Skeletal muscle satellite cell (primary cell): ENCODE measurements around the gene ZMYM4. TPM values are rescaled to one million over a fixed set of nuclear protein-coding genes. Genes with fewer than 3 reads are reported as not detected.
"Not testable (repeated sequence)": the region's sequence is repeated elsewhere in the genome, so short reads cannot be mapped to it uniquely, and the experiment has no call there.

Experiments
- H3K27me3 ChIP-seq: 2 replicates; pipeline ENCODE4 v1.7.0; 2013; ENCODE audit warnings: low read length; ENCODE audit not compliant: control insufficient read depth, insufficient read depth
- H3K36me3 ChIP-seq: 2 replicates; pipeline ENCODE4 v1.7.0; 2013; ENCODE audit warnings: mild to moderate bottlenecking, control low read depth, low read length; ENCODE audit not compliant: insufficient read depth
- H3K4me1 ChIP-seq: 2 replicates; pipeline ENCODE4 v1.7.0; 2013; ENCODE audit warnings: low read length; ENCODE audit not compliant: control insufficient read depth, insufficient read depth
- H3K4me2 ChIP-seq: 2 replicates; pipeline ENCODE4 v1.7.0; 2013; ENCODE audit warnings: mild to moderate bottlenecking, low read length
- H3K4me3 ChIP-seq: 2 replicates; pipeline ENCODE4 v1.7.0; 2013; ENCODE audit warnings: low read length
- H3K9ac ChIP-seq: 2 replicates; pipeline ENCODE4 v1.7.0; 2013; ENCODE audit warnings: mild to moderate bottlenecking, low read depth, low read length, moderate library complexity
- H3K9me3 ChIP-seq: replicated peaks from 2 replicates; pipeline ENCODE4 v1.7.0; 2013; ENCODE audit warnings: mild to moderate bottlenecking, control low read depth, low read length
- total RNA-seq: library from RNA; depleted of rRNA; stranded (reverse); fragments of >200 nt; gene quantifications from 2 replicates; pipeline ENCODE4 v1.2.3, GENCODE V29; 2012; rRNA removed

Gene ZMYM4
- total RNA-seq = 37.4 and 44.4 TPM in 2 replicates

DNA sequence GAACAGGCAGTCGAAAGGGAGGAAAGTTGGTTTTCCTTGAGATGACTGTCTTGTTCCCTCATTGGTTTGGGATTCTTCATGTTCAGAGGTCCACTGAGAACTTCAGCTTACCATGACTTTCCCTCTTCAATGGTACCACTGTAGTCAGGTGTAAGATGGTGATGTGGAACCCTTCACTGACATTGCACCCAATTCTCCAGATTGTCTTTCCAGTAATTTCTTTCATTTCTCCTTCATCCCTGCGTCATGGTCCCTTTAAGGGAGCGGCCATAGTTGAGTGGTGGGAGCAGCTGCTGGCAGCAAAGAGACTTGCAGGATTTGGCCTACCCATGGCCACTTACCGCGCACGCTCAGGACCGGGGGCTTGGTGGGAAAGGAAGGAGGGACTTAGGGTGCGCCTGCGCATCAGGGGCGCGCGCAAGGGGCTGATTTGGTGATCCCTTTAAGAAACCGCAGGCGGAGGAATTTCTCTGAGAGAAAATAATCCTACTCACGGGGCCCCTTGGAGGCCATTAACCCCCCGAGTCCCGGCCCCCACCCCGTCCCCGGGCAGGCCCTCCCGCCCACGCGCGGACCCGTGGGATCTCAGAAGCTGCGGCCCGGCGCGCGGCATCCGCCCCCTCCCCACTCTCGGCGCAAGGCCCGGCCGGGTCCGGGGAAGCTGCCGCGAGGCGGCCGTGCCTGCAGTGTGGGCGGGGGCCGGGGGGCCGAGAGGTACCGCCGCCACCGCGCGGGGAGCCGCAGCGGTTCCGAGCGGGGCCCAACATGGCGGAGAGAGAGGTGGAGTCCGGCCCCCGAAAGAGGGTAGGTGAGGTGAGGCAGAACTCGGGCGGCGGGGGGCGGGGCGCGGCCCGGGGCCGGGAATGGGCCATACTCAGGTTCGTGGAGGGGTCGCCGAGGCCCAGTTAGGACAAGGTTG, at the start of gene ZMYM4:
Gene ZMYM4, plus strand, starts transcription at position 428 of the 919 bp plus-strand sequence. Its CDS starts 338 bp downstream, at position 766.
- Histone ChIP-seq H3K36me3 (no peaks in the 10 kb centered on the region), H3K9ac (peak within 1 kb of the TSS; percentile 93), H3K4me1 (peaks cover 14% of the 10 kb centered on the region), H3K4me2 (peak within 1 kb of the TSS; percentile 88), H3K27me3 (no peaks in the 10 kb centered on the region), H3K4me3 (peak within 1 kb of the TSS; percentile 82), H3K9me3 (no peaks in the 10 kb centered on the region)

DNA sequence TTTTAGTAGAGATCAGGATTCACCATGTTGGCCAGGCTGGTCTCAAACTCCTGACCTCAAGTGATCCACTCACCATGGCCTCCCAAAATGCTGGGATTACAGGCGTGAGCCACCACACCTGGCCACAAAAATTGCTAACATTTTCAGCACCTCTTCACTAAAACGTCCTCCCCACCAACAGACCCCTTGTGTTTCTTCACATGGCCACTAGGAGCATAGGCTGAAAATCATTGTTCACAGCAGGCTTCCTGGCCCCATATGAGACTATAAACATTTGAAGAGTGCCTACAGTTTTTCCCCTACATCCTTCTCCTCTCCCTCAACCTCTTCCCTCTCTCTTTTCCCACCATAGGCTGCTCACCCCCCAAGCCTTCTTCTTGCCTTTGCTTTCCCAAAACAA, 47.5 kb upstream of the ZMYM4 start:
- Histone ChIP-seq H3K4me2 (no peak overlapping the region), H3K36me3 (no peaks in the 10 kb centered on the region), H3K27me3 (no peaks in the 10 kb centered on the region), H3K4me1 (peaks cover 7% of the 10 kb centered on the region), H3K4me3 (no peak overlapping the region), H3K9me3 (no peaks in the 10 kb centered on the region), H3K9ac (no peak overlapping the region)

DNA sequence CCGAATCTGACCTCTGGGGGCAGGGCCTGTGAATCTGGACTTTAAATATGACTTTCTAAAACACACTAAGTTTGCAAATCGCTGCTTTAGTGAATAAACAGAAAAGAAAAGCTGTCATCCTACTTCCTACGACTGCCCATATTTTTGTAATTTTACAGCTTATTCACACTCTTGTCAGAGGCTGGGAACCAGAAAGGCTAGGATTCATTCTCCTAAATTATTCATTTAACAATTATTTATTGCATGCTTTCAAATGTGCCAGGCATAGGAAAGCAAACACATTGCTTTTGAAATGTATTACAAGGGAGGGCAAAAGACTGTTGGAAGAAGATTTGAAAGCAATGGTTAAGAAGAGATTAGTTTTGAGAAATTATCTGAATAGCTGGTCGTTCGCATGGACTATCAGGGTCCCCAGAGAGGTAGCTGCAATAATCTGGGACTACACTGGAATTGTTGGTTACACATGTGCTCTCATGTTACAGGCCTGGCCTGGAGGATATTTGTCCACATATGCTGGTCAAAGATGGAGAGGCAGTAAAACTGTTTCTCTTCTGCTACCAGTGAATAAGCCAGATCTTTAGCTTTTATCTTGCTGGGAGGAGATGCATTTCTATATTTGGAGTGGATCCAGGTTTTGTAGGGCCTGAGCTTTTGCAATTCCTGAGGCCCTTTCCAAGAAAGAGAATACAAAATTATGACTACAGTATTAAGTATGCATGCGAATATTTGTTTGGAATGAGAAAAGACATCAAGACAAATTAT, 46.0 kb upstream of the ZMYM4 start:
- no peak overlapping the region for H3K4me3 ChIP-seq
- H3K9me3 ChIP-seq = no peaks in the 10 kb centered on the region
- H3K4me1 ChIP-seq = peaks cover 7% of the 10 kb centered on the region
- H3K4me2 ChIP-seq = peak overlapping the region; percentile 6
- H3K36me3 ChIP-seq = no peaks in the 10 kb centered on the region
- no peaks in the 10 kb centered on the region for H3K27me3 ChIP-seq
- H3K9ac ChIP-seq = no peak overlapping the region

DNA sequence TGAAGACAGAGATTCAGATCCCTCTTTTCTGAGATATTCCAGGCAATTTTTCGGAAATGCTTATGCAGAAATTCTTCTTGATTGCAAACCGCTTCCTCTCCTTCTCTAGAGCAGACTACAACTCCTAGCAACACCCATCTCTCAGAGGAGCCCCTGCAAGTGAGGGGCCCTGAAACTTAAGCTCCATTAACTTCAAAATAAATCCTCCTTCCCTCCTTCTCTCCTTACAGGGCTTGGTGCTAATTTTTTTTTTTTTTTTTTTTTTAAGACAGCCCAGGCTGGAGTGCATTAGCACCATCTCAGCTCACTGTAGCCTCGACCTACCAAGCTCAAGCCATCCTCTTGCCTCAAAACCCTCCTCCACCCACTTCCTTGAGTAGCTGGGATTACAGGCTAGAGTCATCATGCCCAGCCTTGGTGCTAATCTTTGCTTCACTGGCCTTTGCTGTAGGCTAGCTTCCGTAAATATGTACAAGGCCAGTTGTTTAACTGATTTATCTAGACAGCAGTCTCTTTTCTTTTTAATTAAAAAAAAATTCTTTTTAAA, 45.4 kb upstream of the ZMYM4 start:
- H3K4me3 ChIP-seq = no peak overlapping the region
- H3K27me3 ChIP-seq = no peaks in the 10 kb centered on the region
- no peaks in the 10 kb centered on the region for H3K9me3 ChIP-seq
- no peaks in the 10 kb centered on the region for H3K36me3 ChIP-seq
- H3K4me2 ChIP-seq = no peak overlapping the region
- no peak overlapping the region for H3K9ac ChIP-seq
- peaks cover 7% of the 10 kb centered on the region for H3K4me1 ChIP-seq

DNA sequence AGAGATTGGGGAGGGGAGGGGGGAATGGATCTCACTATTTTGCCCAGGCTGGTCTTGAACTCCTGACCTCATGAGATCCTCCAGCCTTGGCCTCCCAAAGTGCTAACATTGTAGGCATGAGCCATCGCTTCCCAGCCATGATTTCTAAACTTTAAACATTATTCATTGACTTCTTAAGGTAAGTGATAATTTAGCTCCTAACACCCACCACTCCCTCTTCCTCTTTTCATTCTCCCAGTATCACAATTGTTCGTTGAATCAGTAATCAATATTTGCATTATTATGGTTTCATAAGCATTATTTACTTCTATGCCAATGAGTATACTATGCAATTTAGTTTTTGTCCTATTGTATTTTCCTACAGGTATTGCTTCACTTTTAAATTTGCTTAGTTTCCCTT, 42.0 kb upstream of the ZMYM4 start:
- Histone ChIP-seq H3K9me3 (no peaks in the 10 kb centered on the region), H3K27me3 (no peaks in the 10 kb centered on the region), H3K9ac (no peak overlapping the region), H3K4me2 (no peak overlapping the region), H3K36me3 (no peaks in the 10 kb centered on the region), H3K4me3 (no peak overlapping the region), H3K4me1 (peaks cover 7% of the 10 kb centered on the region)

DNA sequence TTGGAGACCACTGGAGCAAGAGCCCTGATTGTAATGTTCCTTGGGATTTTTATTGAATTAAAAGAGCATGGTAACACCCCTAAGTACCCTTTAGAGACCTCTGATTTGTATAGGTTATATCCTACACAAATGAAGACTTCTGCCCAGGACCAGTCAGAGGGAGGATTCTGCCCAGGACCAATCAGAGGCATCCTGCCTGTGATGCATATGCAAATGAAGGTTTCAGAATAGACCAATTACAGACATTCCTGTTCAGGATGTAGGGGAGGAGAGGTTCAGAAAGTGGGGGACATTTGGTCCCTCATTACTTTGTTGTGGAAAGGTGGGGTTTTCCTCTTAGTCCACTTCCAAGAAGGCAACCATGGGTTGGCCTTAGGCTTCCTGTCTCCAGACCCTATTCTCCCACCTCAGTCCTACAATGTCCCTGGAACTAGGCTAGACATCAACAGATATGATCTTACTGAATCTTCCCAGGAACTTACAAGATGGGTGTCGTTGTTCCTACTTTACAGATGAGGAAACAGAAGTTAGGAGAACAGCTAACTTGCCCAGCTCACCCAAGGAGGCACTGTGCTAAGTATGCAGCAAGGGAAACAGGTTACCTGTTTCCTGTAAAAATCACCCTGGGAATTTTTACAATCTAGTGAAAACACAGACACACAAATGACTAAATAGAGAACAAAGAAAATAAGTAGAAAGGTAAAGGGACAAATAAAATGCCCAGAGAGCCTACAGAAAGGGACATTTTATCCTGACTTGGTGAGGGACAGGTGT, 38.7 kb upstream of the ZMYM4 start:
- Histone ChIP-seq H3K4me1 (no peaks in the 10 kb centered on the region), H3K36me3 (no peaks in the 10 kb centered on the region), H3K4me2 (no peak overlapping the region), H3K9ac (no peak overlapping the region), H3K4me3 (no peak overlapping the region), H3K27me3 (no peaks in the 10 kb centered on the region), H3K9me3 (no peaks in the 10 kb centered on the region)

DNA sequence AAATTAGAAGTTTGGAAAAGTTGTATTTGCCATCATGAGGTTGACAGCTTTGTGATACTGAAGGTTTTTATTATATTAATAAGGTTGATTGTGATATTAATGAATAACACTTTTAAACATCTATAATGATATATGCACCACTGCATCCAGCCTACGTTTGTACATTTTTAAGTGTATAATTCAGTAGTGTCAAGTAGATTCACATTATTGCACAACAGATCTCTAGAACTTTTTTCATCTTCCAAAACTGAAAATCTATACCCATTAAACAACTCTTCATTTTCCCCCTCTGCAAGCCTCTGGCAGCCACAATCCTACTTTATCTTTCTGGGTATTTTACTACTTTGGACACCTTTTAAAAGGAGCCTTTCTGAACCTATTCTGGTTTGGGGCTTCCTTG, 37.2 kb upstream of the ZMYM4 start:
- no peaks in the 10 kb centered on the region for H3K9me3 ChIP-seq
- no peaks in the 10 kb centered on the region for H3K36me3 ChIP-seq
- H3K4me1 ChIP-seq = no peaks in the 10 kb centered on the region
- H3K27me3 ChIP-seq = no peaks in the 10 kb centered on the region
- H3K4me2 ChIP-seq = no peak overlapping the region
- H3K9ac ChIP-seq = no peak overlapping the region
- H3K4me3 ChIP-seq = no peak overlapping the region

DNA sequence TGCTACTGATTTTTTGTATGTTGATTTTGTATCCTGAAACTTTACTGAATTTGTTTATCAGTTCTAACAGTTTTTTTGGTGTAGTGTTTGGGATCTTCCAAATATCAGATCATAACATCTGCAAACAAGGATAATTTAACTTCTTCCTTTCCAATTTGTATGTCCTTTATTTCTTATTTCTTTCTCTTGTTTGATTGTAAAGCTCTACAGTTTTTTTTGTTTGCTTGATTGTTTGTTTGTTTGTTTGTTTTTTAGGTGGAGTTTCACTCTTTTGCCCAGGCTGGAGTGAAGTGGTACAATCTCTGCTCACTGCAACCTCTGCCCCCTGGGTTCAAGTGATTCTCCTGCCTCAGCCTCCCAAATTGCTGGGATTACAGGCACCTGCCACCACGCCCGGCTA, 31.7 kb upstream of the ZMYM4 start:
- H3K4me3 ChIP-seq, H3K4me2 ChIP-seq, H3K4me1 ChIP-seq, H3K9ac ChIP-seq, H3K9me3 ChIP-seq, H3K27me3 ChIP-seq, H3K36me3 ChIP-seq: not testable (repeated sequence)

DNA sequence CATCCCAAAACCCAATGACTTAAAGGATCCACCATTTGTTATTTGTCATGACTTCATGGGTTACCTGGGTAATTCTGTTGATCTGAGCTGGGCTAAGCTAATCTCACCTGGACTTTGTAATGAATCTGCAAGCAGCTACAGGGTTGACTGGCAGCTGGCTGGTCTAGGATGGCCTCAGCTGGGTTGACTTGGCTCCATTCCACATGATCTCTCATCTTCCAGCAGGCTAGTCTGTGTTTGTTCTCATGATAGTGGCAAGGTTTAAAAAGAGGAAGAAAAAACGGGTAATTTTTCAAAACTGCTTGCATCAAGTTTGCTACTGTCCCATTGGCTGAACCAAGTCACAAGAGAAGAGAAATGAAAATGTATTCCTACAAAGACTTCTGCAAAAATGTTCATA, 24.8 kb upstream of the ZMYM4 start:
- H3K36me3 ChIP-seq = no peaks in the 10 kb centered on the region
- no peaks in the 10 kb centered on the region for H3K27me3 ChIP-seq
- H3K9me3 ChIP-seq = no peaks in the 10 kb centered on the region
- no peak overlapping the region for H3K9ac ChIP-seq
- no peak overlapping the region for H3K4me3 ChIP-seq
- no peaks in the 10 kb centered on the region for H3K4me1 ChIP-seq
- no peak overlapping the region for H3K4me2 ChIP-seq

DNA sequence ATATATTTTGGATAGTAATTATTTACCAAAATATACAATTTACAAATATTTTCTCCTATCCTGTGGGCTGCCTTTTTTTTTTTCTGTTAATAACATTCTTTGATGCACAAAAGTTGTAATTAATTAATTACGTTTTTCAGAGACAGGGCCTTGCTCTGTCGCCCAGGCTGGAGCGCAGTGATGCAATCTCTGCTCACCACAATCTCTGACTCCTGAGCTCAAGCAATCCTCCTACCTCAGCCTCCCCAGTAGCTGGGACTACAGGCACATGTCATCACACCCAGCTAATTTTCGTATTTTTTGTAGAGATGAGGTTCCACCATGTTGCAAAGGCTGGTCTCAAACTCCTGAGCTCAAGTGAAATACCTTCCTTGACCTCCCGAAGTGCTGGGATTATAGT, 21.3 kb upstream of the ZMYM4 start:
- H3K36me3 ChIP-seq = no peaks in the 10 kb centered on the region
- H3K4me1 ChIP-seq = no peaks in the 10 kb centered on the region
- no peaks in the 10 kb centered on the region for H3K27me3 ChIP-seq
- no peak overlapping the region for H3K4me3 ChIP-seq
- H3K9me3 ChIP-seq = no peaks in the 10 kb centered on the region
- H3K9ac ChIP-seq = no peak overlapping the region
- H3K4me2 ChIP-seq = no peak overlapping the region

DNA sequence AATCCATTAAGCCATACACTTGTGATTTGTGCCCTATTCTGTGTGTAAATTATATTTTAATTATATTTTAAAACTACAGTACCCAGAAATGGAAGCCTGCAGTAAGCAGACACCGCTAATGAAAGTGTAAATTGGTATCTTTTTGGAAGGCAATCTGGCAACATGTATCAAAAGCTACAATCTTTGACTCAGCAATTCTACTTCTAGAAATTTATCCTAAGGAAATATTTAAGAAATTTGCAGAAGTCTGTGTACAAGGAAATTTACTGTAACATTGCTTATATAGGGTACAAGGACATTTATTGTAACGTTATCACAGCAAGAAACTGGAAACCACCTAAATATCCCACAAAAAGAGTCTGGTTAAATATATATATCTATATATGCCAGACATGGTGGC, 14.6 kb upstream of the ZMYM4 start:
- Histone ChIP-seq H3K4me2 (no peak overlapping the region), H3K27me3 (no peaks in the 10 kb centered on the region), H3K9me3 (no peaks in the 10 kb centered on the region)

More for the DNA sequence above, 14.6 kb upstream of the ZMYM4 start:
- Histone ChIP-seq H3K4me3 (no peak overlapping the region), H3K4me1 (no peaks in the 10 kb centered on the region), H3K36me3 (no peaks in the 10 kb centered on the region), H3K9ac (no peak overlapping the region)
